ENCODE data around the gene RBM34.
"Not testable (repeated sequence)": the region's sequence is repeated elsewhere in the genome, so short reads cannot be mapped to it uniquely, and the experiment has no call there.

The RBM34 gene

DNA sequence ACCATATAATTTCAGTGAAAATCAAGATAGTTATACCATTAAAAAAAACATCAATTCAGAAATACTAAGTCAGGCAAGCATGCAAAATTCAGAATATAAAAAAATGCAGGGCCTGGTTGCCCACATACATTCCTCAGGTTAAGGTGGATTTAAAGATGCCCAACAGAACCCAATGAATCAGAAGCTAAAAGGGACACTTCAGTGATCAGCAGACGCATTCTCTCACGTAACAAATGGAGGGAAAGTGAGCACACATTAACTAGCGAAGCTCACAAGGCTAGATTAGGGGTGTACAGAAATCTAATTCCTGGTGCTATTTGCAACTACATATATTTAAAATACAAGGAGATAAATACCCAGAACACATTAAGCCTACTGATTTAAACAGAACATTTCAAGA lies 49.9 kb downstream of the RBM34 start:
- Mint-ChIP-seq H3K4me3 (no peak overlapping the region), H3K9me3 (no peaks in the 10 kb centered on the region)

GRCh38 chr1:235108876-235109275 lies 52.2 kb downstream of the RBM34 start:
- Mint-ChIP-seq H3K4me3 (no peak overlapping the region), H3K27ac (no peak overlapping the region), H3K9me3 (no peaks in the 10 kb centered on the region), H3K4me1 (peaks cover 37% of the 10 kb centered on the region), H3K27me3 (no peaks in the 10 kb centered on the region)
- no peak for DNase-seq
- no peak for ATAC-seq

More for the DNA sequence above, 49.9 kb downstream of the RBM34 start:
- no peak for ATAC-seq
- Mint-ChIP-seq H3K27me3 (no peaks in the 10 kb centered on the region), H3K27ac (no peak overlapping the region), H3K4me1 (peaks cover 19% of the 10 kb centered on the region)
- DNase-seq, result no peak

- no peaks in the 10 kb centered on the region for H3K27me3 Mint-ChIP-seq
- ATAC-seq, result no peak
- no peak overlapping the region for H3K27ac Mint-ChIP-seq
- DNase-seq, result no peak
- no peaks in the 10 kb centered on the region for H3K9me3 Mint-ChIP-seq
- H3K4me1 Mint-ChIP-seq, result peaks cover 43% of the 10 kb centered on the region
- no peak overlapping the region for H3K4me3 Mint-ChIP-seq
Observed at GRCh38 chr1:235108185-235108593, 52.9 kb downstream of the RBM34 start.

DNA sequence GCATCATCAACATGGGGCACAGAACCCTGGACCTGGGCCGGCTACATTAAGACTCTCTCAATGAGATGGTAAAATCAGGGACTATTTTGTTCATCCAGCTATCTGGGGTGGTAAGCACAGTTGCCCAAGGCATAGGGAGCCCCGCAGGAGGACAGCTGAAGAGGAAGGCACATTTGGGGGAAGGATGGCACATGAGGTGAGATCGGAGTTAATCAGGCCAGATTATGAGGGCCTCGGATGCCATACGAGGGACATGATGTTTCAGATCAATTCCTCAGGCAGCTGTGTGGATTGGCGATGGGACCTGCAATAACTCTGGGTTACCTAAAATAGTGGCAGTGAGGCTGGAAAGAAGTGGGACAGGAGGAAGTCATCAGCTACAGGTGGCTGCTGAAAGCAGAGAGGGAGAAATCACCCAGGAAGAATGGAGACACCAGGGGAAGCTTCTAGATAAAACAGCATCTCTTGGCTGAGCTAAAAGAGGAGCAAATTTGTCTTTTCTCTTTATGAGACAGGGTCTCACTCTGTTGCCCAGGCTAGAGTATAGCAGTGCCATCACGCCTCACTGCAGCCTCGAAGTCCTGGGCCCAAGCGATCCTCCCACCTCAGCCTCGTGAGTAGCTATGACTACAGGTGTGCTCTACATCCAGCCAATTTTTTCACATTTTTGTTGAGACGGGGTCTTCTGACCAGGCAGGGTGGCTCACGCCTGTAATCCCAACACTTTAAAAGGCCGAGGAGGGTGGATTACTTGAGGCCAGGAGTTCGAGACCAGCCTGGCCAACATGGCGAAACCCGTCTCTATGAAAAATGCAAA lies 53.5 kb downstream of the RBM34 start:
- Mint-ChIP-seq H3K27me3 (no peaks in the 10 kb centered on the region), H3K4me3 (no peak overlapping the region), H3K4me1 (peaks cover 49% of the 10 kb centered on the region), H3K27ac (peak overlapping the region in 1 of 2 donors; percentile 8), H3K9me3 (no peaks in the 10 kb centered on the region)
- DNase-seq (no peak), ATAC-seq (no peak)

DNA sequence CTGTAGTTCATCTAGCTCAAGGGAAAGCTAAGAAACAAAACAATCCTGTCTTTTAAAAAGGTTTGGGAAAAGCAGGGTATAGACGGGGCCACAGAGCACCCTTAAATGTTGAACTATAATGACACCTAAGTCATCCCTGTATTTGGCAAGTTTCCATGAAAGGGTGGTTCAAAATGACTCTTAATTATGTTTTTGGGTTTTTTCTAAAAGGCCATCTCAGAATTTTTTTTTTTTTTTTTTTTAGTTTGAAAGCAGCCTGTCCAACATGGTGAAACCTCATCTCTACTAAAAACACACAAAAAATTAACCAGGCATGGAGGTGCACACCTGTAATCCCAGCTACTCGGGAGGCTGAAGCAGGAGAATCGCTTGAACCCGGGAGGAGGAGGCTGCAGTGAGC lies 54.6 kb downstream of the RBM34 start:
- peaks cover 57% of the 10 kb centered on the region for H3K4me1 Mint-ChIP-seq
- ATAC-seq, result no peak
- H3K27ac Mint-ChIP-seq, result no peak overlapping the region

GRCh38 chr1:235105051-235106043 lies 55.7 kb downstream of the RBM34 start:
- H3K9me3 Mint-ChIP-seq, result no peaks in the 10 kb centered on the region
- H3K4me1 Mint-ChIP-seq, result peaks cover 57% of the 10 kb centered on the region
- H3K4me3 Mint-ChIP-seq, result peak overlapping the region; percentile 23 to 61
- DNase-seq (peak in 1 of 2 donors; percentile 32), ATAC-seq (peak; percentile 79)
- H3K27ac Mint-ChIP-seq, result no peak overlapping the region
- H3K27me3 Mint-ChIP-seq, result peaks cover 8% of the 10 kb centered on the region

More for the DNA sequence above, 54.6 kb downstream of the RBM34 start:
- Mint-ChIP-seq H3K9me3 (no peaks in the 10 kb centered on the region), H3K27me3 (peaks cover 8% of the 10 kb centered on the region), H3K4me3 (no peak overlapping the region)
- peak in 1 of 2 donors; percentile 7 for DNase-seq

- ATAC-seq (no peak), DNase-seq (no peak)
- peaks cover 53% of the 10 kb centered on the region for H3K4me1 Mint-ChIP-seq
- H3K27me3 Mint-ChIP-seq, result peaks cover 25% of the 10 kb centered on the region
- H3K9me3 Mint-ChIP-seq, result no peaks in the 10 kb centered on the region
- no peak overlapping the region for H3K27ac Mint-ChIP-seq
- H3K4me3 Mint-ChIP-seq, result peak overlapping the region in 1 of 2 donors; percentile 13
Observed at GRCh38 chr1:235102993-235103411, 58.0 kb downstream of the RBM34 start.

- H3K4me3 Mint-ChIP-seq, result no peak overlapping the region
- H3K27ac Mint-ChIP-seq, result no peak overlapping the region
Observed at GRCh38 chr1:235102259-235102582, 58.8 kb downstream of the RBM34 start.

DNA sequence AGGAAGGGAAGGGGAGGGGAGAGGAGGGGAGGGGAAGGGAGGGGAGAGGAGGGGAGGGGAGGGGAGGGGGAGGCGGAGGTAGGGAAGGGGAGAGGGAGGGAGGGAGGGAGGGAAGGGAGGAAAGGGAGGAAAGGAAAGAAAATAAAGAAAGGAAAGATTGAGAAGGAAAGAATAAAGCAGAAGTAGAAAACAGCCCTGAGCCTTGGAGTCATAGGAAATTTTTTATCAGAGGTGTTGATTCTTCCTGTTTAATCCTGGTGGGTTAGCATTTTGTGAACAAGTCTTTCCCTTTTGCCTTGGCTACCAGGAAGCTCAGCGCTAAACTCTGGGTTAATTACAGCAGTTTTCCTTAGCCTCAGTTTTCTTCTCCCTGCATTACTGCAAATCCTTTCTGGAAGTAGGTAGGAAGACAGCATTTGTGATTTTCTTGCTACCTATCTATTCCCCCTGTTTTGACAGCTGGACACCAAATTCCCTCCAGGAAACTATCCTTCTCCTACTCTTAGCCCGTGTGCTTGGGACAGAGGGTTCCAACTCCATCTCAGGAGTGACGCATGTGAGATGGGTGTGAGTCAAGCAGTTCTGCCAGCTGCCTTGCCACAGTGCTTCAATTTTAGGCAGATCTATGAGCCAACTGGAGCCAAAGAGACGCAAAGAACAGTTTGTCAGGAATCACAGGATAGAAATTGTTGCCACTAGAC lies 59.3 kb downstream of the RBM34 start:
- ATAC-seq (no peak), DNase-seq (no peak)
- Mint-ChIP-seq H3K9me3 (no peaks in the 10 kb centered on the region), H3K27ac (no peak overlapping the region), H3K27me3 (peaks cover 33% of the 10 kb centered on the region), H3K4me3 (no peak overlapping the region), H3K4me1 (peaks cover 43% of the 10 kb centered on the region)

More at GRCh38 chr1:235102259-235102582, 58.8 kb downstream of the RBM34 start:
- Mint-ChIP-seq H3K27me3 (peaks cover 28% of the 10 kb centered on the region), H3K4me1 (peaks cover 48% of the 10 kb centered on the region), H3K9me3 (no peaks in the 10 kb centered on the region)
- DNase-seq (no peak), ATAC-seq (no peak)

DNA sequence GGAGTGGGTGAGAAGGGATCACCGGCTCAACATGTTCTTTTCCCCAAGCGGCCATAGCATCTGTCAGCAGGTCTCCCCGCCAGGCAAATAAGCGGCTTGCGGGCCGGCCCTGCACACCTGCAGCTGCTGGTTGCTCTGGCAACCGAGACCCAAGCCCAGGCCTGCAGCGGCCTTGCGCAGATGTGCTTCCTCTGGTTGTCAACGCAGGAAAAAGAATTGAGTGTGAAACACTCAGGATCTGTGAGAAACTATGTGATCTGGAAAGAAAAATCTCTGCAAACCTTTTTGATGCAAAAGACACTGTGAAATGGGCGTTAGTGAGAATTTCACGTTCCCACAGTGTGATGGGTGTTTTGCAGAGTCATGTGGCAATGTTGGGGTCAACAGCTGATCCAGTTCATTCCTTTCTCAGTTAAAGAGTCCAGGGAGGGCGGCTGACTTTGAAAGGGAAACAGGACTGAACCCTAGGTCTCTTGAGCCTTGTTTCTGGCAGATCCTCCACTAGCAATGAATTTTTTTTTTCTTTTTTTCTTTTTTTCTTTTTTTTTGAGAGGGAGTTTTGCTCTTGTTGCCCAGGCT lies 60.8 kb downstream of the RBM34 start:
- H3K4me1 Mint-ChIP-seq, result peaks cover 34% of the 10 kb centered on the region
- ATAC-seq, result no peak
- no peaks in the 10 kb centered on the region for H3K9me3 Mint-ChIP-seq
- DNase-seq, result peak in 1 of 2 donors; percentile 6
- H3K4me3 Mint-ChIP-seq, result no peak overlapping the region
- peaks cover 36% of the 10 kb centered on the region for H3K27me3 Mint-ChIP-seq
- H3K27ac Mint-ChIP-seq, result no peak overlapping the region

- Mint-ChIP-seq H3K4me1 (peaks cover 24% of the 10 kb centered on the region), H3K27ac (no peak overlapping the region), H3K4me3 (no peak overlapping the region), H3K27me3 (peaks cover 39% of the 10 kb centered on the region), H3K9me3 (no peaks in the 10 kb centered on the region)
- ATAC-seq (no peak), DNase-seq (no peak)
Observed at GRCh38 chr1:235098991-235099390, 62.1 kb downstream of the RBM34 start.

DNA sequence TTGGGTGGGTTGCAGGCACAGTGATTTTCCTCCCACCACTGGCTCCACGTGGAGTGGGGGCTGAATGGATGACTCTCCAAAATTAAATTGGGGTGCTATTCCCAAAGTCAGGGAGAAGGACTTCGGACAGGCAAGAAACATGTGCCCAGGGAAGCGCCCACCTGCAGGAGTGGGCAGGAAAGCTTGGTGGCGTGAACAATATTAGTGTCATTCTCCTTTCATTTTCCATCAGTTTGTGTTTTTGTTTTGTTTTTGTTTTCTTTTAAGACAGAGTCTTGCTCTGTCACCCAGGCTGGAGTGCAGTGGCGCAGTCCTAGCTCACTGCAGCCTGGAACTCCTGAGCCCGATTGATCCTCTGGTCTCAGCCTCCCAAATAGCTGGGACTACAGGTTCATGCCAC lies 62.5 kb downstream of the RBM34 start:
- Mint-ChIP-seq H3K27ac (peak overlapping the region in 1 of 2 donors; percentile 13), H3K9me3 (no peaks in the 10 kb centered on the region), H3K4me3 (no peak overlapping the region), H3K4me1 (peaks cover 24% of the 10 kb centered on the region), H3K27me3 (peaks cover 43% of the 10 kb centered on the region)
- DNase-seq (no peak), ATAC-seq (no peak)

GRCh38 chr1:235097501-235097900 lies 63.5 kb downstream of the RBM34 start:
- Mint-ChIP-seq H3K27me3 (peaks cover 43% of the 10 kb centered on the region), H3K4me1 (peaks cover 21% of the 10 kb centered on the region)
- H3K27ac Mint-ChIP-seq, H3K9me3 Mint-ChIP-seq, DNase-seq, H3K4me3 Mint-ChIP-seq, ATAC-seq: not testable (repeated sequence)

GRCh38 chr1:235095938-235096562 lies 65.0 kb downstream of the RBM34 start:
- H3K4me3 Mint-ChIP-seq, result no peak overlapping the region
- no peak overlapping the region for H3K27ac Mint-ChIP-seq
- peaks cover 39% of the 10 kb centered on the region for H3K27me3 Mint-ChIP-seq
- ATAC-seq (no peak), DNase-seq (no peak)
- no peaks in the 10 kb centered on the region for H3K9me3 Mint-ChIP-seq
- peaks cover 13% of the 10 kb centered on the region for H3K4me1 Mint-ChIP-seq
